OCI-LY3 (cell line): ENCODE results near the gene SAMD4B.
"Not testable (repeated sequence)": the region's sequence is repeated elsewhere in the genome, so short reads cannot be mapped to it uniquely, and the experiment has no call there.

Source experiments
- H2AFZ ChIP-seq: fragments of 200-600, 300-600 bp; shearing (Covaris generic); 2 replicates; pipeline ENCODE4 v1.6.0; 2014; ENCODE audit warnings: antibody characterized with exemption, low read depth, low read length
- H3K27ac ChIP-seq: fragments of 200-600, 300-600 bp; sonication (generic); 2 replicates; pipeline ENCODE4 v1.5.1; 2014; ENCODE audit warnings: mild to moderate bottlenecking, low read length, moderate library complexity, mixed read lengths
- H3K27me3 ChIP-seq: fragments of 200-600, 300-600 bp; sonication (generic); 2 replicates; pipeline ENCODE4 v1.6.1; 2014; ENCODE audit warnings: low read depth, low read length, mixed read lengths
- H3K36me3 ChIP-seq: fragments of 200-600, 300-600 bp; sonication (generic); replicated peaks from 2 replicates; pipeline ENCODE3; 2014; ENCODE audit warnings: low read depth, low read length, mixed read lengths
- H3K4me1 ChIP-seq: fragments of 300-600, 200-600 bp; sonication (generic); 2 replicates; pipeline ENCODE4 v1.6.1; 2014; ENCODE audit warnings: low read length, mixed read lengths
- H3K4me2 ChIP-seq: fragments of 200-600, 300-600 bp; sonication (generic); 2 replicates; pipeline ENCODE4 v1.6.1; 2014; ENCODE audit warnings: low read length, mixed read lengths
- H3K4me3 ChIP-seq: fragments of 300-600, 200-600 bp; sonication (generic); 2 replicates; pipeline ENCODE4 v1.5.1; 2014; ENCODE audit warnings: antibody characterized with exemption, mild to moderate bottlenecking, low read length, moderate library complexity
- H3K79me2 ChIP-seq: fragments of 300-600, 200-600 bp; shearing (Covaris generic); 2 replicates; pipeline ENCODE4 v1.6.1; 2014; ENCODE audit warnings: mild to moderate bottlenecking, low read length, mixed read lengths
- H3K9ac ChIP-seq: fragments of 300-600, 200-600 bp; shearing (Covaris generic); 2 replicates; pipeline ENCODE4 v1.6.0; 2014; ENCODE audit warnings: mild to moderate bottlenecking, low read length, moderate library complexity
- H3K9me3 ChIP-seq: fragments of 200-600, 300-600 bp; shearing (Covaris generic); 2 replicates; pipeline ENCODE4 v1.6.1; 2014; ENCODE audit warnings: low read length, mixed read lengths; ENCODE audit not compliant: insufficient read depth
- H4K20me1 ChIP-seq: fragments of 200-600, 300-600 bp; sonication (generic); 2 replicates; pipeline ENCODE4 v1.6.1; 2016; ENCODE audit warnings: low read length, mixed read lengths; ENCODE audit not compliant: insufficient read depth
- CTCF ChIP-seq: fragments of 200-600, 300-600 bp; sonication (generic); IDR thresholded peaks from 2 replicates; pipeline ENCODE4 v1.5.1; 2014; ENCODE audit warnings: antibody characterized with exemption, low read length, low read depth
- EZH2phosphoT487 ChIP-seq: fragments of 200-600 bp; shearing (Covaris generic); IDR thresholded peaks from 2 replicates; pipeline ENCODE4 v1.6.1; 2018; ENCODE audit warnings: antibody characterized with exemption, mixed run types, low read depth

SAMD4B gene

GRCh38 chr19:39308531-39309304 is 33.5 kb upstream of the SAMD4B start:
- no peak overlapping the region for H2AFZ ChIP-seq
- H3K27me3 ChIP-seq = no peaks in the 10 kb centered on the region
- H3K36me3 ChIP-seq = peaks cover 24% of the 10 kb centered on the region
- H3K27ac ChIP-seq = no peak overlapping the region
- TF ChIP-seq CTCF = no peak
- TF ChIP-seq EZH2phosphoT487 = no peak
- H3K9ac ChIP-seq = no peak overlapping the region
- no peaks in the 10 kb centered on the region for H3K9me3 ChIP-seq
- no peaks in the 10 kb centered on the region for H3K4me1 ChIP-seq
- no peaks in the 10 kb centered on the region for H3K79me2 ChIP-seq
- no peak overlapping the region for H3K4me2 ChIP-seq
- no peak overlapping the region for H3K4me3 ChIP-seq
- no peaks in the 10 kb centered on the region for H4K20me1 ChIP-seq

- H3K27me3 ChIP-seq, H3K4me2 ChIP-seq, H3K4me3 ChIP-seq, H3K9me3 ChIP-seq, H2AFZ ChIP-seq, H4K20me1 ChIP-seq, H3K27ac ChIP-seq, H3K9ac ChIP-seq, H3K4me1 ChIP-seq, H3K79me2 ChIP-seq: not testable (repeated sequence)
- H3K36me3 ChIP-seq = peaks cover 26% of the 10 kb centered on the region
Measured at GRCh38 chr19:39309305-39309670, 32.9 kb upstream of the SAMD4B start.

GRCh38 chr19:39310558-39311311 is 31.5 kb upstream of the SAMD4B start:
- no peak overlapping the region for H3K4me3 ChIP-seq
- no peaks in the 10 kb centered on the region for H3K4me1 ChIP-seq
- no peaks in the 10 kb centered on the region for H3K79me2 ChIP-seq
- H2AFZ ChIP-seq = no peak overlapping the region
- no peaks in the 10 kb centered on the region for H4K20me1 ChIP-seq
- H3K9ac ChIP-seq = no peak overlapping the region
- peaks cover 35% of the 10 kb centered on the region for H3K36me3 ChIP-seq
- H3K4me2 ChIP-seq = no peak overlapping the region
- TF ChIP-seq CTCF (no peak), EZH2phosphoT487 (no peak)
- H3K27ac ChIP-seq = no peak overlapping the region
- no peaks in the 10 kb centered on the region for H3K9me3 ChIP-seq
- no peaks in the 10 kb centered on the region for H3K27me3 ChIP-seq

GRCh38 chr19:39314016-39314728 is 28.0 kb upstream of the SAMD4B start:
- Histone ChIP-seq H3K36me3 (peaks cover 24% of the 10 kb centered on the region), H3K9me3 (no peaks in the 10 kb centered on the region), H3K79me2 (peaks cover 6% of the 10 kb centered on the region), H3K27me3 (no peaks in the 10 kb centered on the region), H3K4me3 (no peak overlapping the region), H2AFZ (no peak overlapping the region), H3K9ac (no peak overlapping the region), H3K4me2 (no peak overlapping the region), H3K27ac (no peak overlapping the region), H4K20me1 (0 out of 2 replicates have a peak, but pooled peaks cover 3% of the 10 kb centered on the region), H3K4me1 (peaks cover 5% of the 10 kb centered on the region)
- TF ChIP-seq CTCF (no peak), EZH2phosphoT487 (no peak)
